ENCODE results near the gene SELENOW.
A peak's percentile ranks its signal among the peaks of the same experiment; 100 is the strongest.
"Not testable (repeated sequence)": the region's sequence is repeated elsewhere in the genome, so short reads cannot be mapped to it uniquely, and the experiment has no call there.

The SELENOW gene

DNA sequence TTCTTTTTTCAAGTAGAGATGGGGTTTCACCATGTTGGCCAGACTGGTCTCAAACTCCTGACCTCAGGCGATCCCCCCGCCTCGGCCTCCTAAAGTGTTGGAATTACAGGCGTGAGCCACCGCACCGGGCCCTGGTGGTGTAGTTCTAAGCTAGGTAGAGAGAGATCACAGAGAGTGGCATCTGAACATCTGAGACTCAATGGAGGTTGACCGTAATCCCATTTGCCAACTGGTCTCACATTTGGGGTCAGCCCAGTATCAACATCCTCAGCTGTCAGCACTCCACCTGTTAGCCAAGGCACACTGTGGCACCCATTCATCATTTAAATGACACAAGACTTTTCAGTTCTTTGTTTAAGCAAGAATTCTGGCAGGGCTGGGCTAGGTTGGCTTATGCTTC lies 8.1 kb downstream of the SELENOW start:
- DNase-seq (ENCODE audit: low spot score) = no peak

- DNase-seq (ENCODE audit: low spot score) = not testable (repeated sequence)
Measured at GRCh38 chr19:47787307-47787706, 8.8 kb downstream of the SELENOW start.

GRCh38 chr19:47789811-47790210 lies 11.3 kb downstream of the SELENOW start:
- DNase-seq (ENCODE audit: low spot score) = not testable (repeated sequence)

DNA sequence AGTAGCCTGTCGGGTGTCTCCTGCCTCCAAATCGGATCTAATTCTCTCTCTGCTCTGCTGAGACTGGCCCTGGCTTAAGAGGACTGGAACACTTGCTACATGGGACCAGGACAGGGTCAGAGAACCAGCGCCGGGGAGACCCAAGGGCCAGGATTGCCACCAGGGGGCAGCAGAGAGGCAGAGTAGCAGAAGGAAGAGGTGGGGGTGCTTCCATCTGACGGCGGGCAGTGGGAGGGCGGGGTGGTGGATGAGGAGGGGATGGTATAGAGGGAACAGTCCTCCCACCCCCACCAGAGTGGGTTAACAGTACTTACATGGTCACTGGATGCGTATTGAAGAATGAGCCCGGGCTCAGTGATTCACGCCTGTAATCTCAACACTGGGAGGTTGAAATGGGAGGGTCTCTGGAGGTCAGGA lies 11.9 kb downstream of the SELENOW start:
- DNase-seq (ENCODE audit: low spot score) = peak; percentile 73

DNA sequence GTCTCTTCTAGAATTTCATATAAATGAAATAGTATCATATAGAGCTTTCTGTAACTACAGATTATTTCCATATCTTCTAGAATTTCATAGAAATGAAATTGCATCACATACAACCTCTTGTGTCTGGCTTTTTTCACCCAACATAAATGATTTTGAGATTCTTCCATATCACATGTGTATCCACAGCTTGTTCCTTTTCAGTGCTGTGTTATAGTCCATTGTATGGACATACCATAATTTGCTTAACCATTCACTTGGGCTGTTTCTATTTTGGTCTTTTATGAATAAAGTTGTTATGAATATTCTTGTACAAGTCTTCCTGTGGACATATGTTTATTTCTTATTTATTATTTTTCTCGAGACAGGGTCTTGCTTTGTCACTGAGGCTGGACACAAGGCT lies 14.1 kb downstream of the SELENOW start:
- DNase-seq (ENCODE audit: low spot score) = no peak

DNA sequence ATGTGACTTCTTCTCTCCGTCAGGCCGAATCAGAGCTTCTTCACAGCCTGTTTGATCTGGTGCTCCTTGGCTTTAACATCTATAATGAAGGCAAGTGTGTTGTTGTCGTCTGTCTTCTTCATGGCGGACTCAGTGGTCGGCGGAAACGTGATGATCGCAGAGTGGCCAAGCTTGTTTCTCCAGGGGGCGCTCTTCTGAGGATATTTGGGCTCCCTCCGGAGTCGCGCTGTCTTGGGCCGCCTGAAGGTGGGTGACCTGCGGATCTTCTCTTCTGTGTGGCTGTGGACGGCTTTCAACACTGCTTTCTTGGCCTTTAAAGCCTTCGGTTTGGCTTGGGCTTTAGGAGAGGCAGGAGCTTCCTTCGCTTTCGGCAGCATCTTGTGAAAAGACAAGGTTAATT lies 16.0 kb downstream of the SELENOW start:
- DNase-seq (ENCODE audit: low spot score) = no peak

DNA sequence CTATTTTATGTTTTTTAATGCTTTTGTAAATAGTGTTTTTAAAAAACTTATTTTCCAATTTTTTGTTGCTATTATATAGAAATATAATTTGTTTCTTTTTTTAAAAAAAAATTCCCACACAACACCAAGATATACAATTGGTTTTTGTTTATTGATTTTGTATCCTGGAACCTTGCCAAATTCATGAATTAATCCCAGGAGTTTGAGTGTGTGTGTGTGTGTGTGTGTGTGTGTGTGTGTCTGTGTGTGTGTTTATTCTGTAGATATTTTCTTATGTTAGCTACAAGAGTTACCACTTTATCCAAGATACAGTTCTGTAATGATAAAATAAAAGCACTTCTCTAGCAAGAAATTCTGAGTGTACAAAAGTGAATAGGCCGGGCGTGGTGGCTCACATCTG lies 18.3 kb downstream of the SELENOW start:
- no peak for DNase-seq (ENCODE audit: low spot score)

DNA sequence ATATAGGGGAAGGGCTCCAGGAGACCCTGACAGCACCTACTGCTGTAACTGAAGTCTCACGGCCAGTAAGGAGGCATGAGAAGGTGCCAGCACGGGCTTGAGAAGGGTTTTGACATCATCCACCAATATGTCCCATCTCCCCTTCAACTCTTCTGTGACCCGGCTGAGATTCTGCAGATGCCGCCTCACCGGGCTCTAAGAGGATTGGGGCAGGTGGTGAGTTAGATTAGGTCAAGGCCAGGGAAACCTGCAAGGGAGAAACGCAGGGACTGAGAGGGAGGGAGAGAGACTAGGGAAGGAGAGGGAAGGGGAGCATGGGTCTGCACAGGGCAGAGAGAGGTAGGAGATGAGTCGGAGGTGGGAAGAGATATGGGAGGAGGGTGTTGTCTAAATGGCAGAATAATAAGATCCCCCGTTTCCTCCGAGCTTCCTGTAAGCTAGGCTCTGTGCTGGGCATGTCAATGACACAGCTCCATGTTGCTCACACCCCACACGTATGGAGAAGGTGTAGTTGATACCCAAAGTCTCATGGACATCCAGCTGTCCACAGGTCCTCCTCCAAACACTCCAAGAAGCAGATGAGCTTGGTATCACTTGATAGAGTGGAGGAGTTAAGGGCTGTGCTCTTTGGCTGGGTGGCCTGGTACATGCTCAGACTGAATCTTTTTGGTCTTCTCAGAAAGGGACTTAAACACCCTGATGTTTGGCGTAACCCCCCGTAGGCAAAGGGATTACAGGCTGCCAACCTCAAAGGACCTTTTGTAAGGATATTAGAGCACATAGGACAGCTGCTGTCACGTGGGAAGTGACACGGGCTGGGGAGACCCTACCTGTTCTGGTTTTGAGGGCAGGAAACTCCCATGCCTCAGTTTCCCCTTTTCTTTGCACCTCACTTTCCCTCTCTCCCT lies 19.7 kb downstream of the SELENOW start:
- DNase-seq (ENCODE audit: low spot score) = no peak

DNA sequence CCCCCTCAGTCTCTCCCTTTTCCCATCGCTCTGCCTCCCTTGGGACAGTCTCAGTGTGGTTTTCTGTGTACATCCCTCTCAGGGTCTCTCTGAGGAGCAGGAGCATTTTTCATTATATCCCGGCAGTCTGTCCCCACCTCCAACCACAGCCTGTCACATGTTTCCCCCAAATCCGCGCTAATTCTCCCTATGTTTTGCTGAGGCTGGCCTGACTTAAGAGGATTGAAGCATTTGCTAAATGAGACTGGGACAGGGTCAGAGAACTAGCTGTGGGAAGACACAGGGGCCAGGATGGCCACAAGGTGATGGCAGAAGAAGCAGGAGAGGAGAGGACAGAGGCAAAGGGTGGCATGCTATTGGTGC lies 20.4 kb downstream of the SELENOW start:
- DNase-seq (ENCODE audit: low spot score) = no peak

- DNase-seq (ENCODE audit: low spot score) = no peak
Measured at GRCh38 chr19:47801270-47801669, 22.8 kb downstream of the SELENOW start.

- DNase-seq (ENCODE audit: low spot score) = no peak
Measured at GRCh38 chr19:47802521-47803043, 24.1 kb downstream of the SELENOW start.

DNA sequence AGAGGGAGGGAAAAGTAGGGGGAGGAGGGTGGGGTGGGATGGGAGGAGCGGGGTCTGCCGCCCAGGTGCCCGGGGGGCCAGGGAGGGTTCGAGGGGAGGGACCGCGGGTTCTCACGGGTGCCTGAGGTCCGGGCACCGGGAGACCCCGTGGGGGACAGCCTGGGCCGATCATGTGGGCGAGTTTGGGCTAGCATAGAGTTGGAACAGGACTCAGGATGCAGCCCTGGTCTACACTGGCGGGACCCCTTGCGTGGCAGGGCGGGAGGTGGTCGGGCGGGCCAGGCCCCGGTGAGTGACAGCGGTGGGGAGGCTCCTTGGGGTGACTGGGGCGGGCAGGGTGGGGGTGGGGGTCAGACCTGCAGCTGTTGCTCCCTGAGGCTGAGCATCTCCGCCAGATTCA lies 24.6 kb downstream of the SELENOW start:
- DNase-seq (ENCODE audit: low spot score) = not testable (repeated sequence)

GRCh38 chr19:47803671-47804070 lies 25.2 kb downstream of the SELENOW start:
- DNase-seq (ENCODE audit: low spot score) = not testable (repeated sequence)

DNA sequence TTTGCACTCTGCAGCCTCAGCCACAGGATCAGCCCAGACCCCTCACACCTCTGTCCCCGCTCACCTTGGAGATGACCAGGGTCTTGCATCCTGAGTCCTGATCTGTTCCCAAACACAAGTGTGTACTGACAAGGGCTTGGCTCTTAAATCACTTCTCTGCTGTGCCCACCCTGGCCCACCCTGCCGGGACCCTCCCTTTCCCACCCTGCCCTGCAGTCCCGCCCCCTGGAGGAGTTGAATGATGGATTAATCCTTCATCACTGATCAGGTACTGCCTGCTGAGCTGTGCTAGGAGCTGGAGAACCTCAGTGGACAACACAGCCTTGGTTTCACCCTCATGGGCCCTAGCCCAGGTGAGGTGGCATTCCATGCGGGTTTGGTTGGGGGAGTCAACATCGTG lies 25.9 kb downstream of the SELENOW start, which contains the start of gene TPRX1:
TSS of gene TPRX1 (minus strand) at position 101 of the 400 bp plus-strand sequence. CDS start at position 89, 12 bp downstream.
- not testable (repeated sequence) for DNase-seq (ENCODE audit: low spot score)

DNA sequence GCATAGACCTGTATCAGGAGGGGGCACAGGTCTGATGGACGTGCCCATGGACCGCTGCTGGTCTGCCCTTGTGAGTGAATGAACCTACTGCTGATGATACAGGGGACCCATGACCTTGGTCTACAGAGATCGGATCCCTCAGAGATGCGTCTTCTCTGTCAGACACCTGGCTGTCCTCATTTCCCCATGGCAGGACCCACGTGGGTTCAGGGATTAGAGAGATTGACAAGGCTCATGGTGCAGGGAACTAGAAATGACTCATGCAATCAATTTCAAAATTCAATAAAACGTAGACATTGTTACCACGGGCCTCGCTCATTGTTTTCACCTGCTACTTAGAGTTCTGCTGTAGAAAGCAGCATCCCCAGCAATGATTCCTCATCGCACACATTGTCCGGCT lies 26.8 kb downstream of the SELENOW start:
- no peak for DNase-seq (ENCODE audit: low spot score)

GRCh38 chr19:47806435-47806834 lies 27.9 kb downstream of the SELENOW start:
- DNase-seq (ENCODE audit: low spot score) = no peak

GRCh38 chr19:47813304-47813994 lies 34.9 kb downstream of the SELENOW start:
- DNase-seq (ENCODE audit: low spot score) = peak; percentile 60

GRCh38 chr19:47813995-47814328 lies 35.5 kb downstream of the SELENOW start:
- DNase-seq (ENCODE audit: low spot score) = no peak

- not testable (repeated sequence) for DNase-seq (ENCODE audit: low spot score)
Measured at GRCh38 chr19:47816270-47816669, 37.8 kb downstream of the SELENOW start.

DNA sequence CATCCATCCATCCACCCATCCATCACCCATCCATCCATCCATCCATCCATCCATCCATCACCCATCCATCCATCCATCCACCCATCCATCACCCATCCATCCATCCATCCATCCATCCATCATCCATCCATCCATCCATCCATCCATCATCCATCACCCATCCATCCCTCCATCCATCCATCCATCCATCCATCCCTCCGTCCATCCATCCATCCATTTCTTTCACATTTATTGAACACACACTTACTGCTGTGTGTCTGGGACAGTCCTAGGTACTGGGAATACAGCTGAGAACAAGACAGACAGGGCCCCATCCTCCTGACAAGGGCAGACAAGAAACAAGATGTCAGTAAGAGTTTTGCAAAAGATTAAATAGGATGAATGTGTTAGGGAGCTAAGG lies 39.7 kb downstream of the SELENOW start:
- DNase-seq (ENCODE audit: low spot score) = not testable (repeated sequence)

GRCh38 chr19:47819858-47820257 lies 41.4 kb downstream of the SELENOW start:
- no peak for DNase-seq (ENCODE audit: low spot score)

DNA sequence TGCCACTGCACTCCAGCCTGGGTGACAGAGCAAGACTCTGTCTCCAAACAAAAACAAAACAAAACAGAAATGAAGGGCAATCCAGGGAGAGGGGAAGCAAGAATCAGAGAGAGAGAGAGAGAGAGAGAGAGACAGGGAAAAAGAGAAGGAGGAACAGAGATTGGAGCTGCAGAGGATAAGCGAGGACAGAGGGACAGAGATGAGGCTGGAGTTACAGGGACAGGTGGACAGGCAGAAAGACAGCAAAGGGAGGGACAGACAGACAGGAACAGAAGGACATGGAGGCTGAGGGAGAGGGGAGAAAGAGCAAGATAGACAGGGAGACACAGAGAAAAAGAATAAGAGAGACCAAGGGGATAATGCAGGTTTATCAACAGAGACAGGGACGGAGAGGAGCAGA lies 41.9 kb downstream of the SELENOW start:
- DNase-seq (ENCODE audit: low spot score) = no peak

- no peak for DNase-seq (ENCODE audit: low spot score)
Measured at GRCh38 chr19:47821460-47822020, 43.0 kb downstream of the SELENOW start, which contains the start of gene CRX. TSS of gene CRX (plus strand) at chr19:47821937. CDS start at chr19:47834444, 12,507 bp downstream.

Measured in RKO (cell line).